ENCODE measurements around the gene IGSF10.

IGSF10 gene

DNA sequence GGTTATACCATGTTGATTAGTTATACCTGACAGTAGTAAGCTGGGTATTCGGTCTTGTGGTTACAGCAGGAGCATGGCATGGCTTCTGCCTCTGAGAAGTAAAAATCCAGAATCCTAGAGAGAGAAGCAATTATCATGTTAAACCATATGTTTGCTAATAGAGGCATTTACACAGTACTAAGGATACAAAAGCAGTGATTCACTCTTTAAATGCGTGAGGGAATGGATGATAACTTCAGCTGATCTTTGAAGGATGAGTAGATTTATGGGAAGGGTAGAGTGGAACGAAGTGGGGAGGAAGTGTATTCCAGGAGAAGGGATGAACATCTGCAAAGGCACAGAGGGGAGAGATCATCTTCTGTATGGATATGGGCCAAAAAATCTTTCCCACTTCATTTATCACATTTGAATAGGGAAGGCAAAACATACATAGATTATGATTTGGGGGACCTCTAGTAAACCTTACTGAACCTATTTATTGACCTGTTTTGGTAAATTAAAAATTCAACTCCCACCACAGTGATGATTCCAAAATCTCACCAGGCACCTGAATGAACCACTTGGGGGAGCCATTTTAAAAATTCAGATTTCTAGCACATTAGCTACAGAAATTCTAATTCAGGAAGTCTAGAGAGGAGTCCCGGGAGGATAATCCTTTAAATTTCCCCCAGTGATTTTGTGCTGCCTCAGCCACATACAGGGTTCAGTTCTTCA is 35.1 kb downstream of the IGSF10 start:
- no peak for DNase-seq

DNA sequence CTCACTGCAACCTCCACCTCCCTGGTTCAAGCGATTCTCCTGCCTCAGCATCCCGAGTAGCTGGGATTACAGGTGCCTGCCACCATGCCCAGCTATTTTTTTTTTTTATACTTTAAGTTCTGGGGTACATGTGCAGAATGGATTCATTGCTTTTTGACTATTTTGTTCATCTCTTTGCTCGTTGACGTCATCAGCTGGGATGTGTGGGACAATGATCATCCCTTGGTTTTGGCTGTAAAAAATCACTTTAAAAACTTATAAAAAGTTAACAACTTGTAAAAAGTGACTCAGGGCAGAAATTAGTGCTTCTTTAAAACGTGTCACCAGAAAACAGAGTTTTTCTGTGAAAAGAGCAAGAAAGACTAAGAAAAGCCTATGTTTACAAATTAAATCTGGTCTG is 37.8 kb downstream of the IGSF10 start:
- DNase-seq = no peak

DNA sequence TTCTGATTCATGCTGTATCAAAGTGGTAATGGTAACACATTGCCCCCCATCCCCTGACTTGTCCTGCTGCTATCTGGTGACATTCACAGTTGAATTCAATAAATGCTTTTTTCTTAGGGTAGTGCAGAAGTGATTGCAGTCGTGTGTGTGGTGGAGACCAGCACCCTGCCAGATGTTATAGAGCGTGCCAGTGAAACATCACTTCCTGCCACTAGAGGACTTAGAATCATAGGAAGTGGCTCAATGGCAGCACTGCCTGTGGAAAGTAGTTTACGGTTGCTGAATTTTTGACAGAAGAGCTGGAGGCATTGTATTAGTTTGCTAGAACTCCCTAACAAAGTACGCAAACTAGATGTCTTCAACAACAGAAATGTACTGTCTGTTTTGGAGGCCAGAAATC is 38.9 kb downstream of the IGSF10 start:
- DNase-seq = no peak

DNA sequence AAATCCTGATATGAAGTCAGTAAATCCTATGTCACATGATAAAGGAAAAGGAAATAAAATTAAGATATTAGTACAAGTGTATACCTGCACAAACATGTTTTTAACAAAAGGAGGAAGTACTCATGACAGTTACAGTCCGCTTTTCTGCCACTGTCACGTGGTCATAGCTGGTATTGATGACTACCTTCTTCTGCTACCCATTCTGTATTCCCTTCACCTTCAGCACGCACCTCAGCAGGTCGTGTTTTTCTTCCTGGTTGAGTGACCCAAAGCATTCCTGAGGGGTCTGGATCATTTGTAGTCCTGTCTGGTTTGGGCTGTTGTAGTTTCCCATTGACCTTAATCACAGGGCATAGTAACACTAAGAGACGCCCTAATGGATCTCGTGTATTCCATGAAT is 41.1 kb downstream of the IGSF10 start:
- no peak for DNase-seq

DNA sequence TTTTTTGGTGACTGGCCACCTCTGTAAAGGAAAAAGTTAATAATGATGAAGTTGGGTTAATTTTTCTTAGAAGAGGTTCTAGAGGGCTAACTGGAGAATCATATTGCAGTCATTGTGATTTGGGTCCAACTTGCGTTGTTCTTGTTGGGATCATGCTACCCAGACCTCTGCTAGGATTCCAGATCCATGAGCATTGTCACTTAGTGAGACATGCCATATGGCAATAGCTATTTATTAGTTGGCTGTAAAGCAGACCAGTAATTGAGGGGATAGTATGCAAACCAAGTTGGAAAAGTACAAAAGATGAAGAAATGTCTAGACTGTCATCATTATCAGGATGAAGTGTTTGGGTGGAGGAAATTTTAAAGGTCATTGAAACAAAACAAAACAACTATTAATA is 45.6 kb downstream of the IGSF10 start:
- no peak for DNase-seq

DNA sequence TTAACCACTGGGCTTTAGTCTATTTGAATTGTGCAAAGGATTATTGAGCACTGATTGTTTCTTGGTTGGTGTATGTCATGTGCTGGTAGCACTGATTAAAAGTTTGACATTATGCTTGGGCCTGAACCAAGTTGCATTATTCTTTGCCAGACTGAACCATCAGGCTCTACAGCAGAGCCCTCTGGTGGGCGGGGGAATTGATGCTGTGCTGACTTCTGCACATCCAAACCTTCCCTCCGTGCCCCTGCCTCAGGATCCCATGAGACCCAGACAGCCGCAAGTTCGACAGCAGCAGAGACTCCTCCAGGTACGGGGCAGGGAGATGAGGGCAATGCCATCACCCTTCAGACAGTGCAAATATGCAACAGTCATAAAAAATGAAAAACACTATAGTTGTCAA is 47.9 kb downstream of the IGSF10 start:
- no peak for DNase-seq

Measured in anterior cingulate cortex (tissue), 58 donors.